Activated CD8-positive, alpha-beta memory T cell treated with anti-CD3 and anti-CD28 coated beads for 24 hours (primary cell): ENCODE data around the gene CFP.

ENCODE experiments used
- DNase-seq: peaks from one replicate; pipeline ENCODE4 v3.0.0-alpha.2; 2020

Gene CFP

GRCh38 chrX:47573341-47574075, 56.2 kb downstream of the CFP start:
- no peak for DNase-seq
